Gastrocnemius medialis (tissue), 4 donors: ENCODE data around the gene PRAC1. TPM values are rescaled to one million over a fixed set of nuclear protein-coding genes. Genes with fewer than 3 reads are reported as not detected.

ENCODE experiments used
- ATAC-seq, 2 donors: fragments of 150-250 bp; one replicate each; pipeline ENCODE4 v1.9.1; 2016
- DNase-seq, 2 donors: peaks; one replicate each; pipeline ENCODE4 v3.0.0-alpha.2; 2019
- H3K27ac ChIP-seq, 4 donors: fragments of 200-600 bp; sonication (generic); 1 replicate in 1 of 4; 2 replicates in 3 of 4; pipeline ENCODE4 v1.5.1; 2016 to 2018; ENCODE audit warnings: mild to moderate bottlenecking in 2 of 4, moderate library complexity in 1 of 4
- H3K27me3 ChIP-seq, 3 donors: fragments of 200-600 bp; sonication (generic) in 2 of 3; 1 replicate in 1 of 3; 2 replicates in 2 of 3; pipeline versions ENCODE4 v1.5.1 to v1.6.0; 2016 to 2019; ENCODE audit warnings: mild to moderate bottlenecking in 1 of 3, moderate library complexity in 1 of 3
- H3K36me3 ChIP-seq, 2 donors: fragments of 200-600 bp; sonication (generic) in 1 of 2; one replicate each; pipeline ENCODE4 v1.5.1; 2017 to 2018
- H3K4me1 ChIP-seq, 2 donors: fragments of 200-600 bp; sonication (generic) in 1 of 2; one replicate each; pipeline ENCODE4 v1.5.1; 2016 to 2017; ENCODE audit warnings: mild to moderate bottlenecking in 2 of 2
- H3K4me3 ChIP-seq, 4 donors: fragments of 200-600 bp; sonication (generic) in 3 of 4; 1 replicate in 1 of 4; 2 replicates in 3 of 4; pipeline ENCODE4 v1.5.1; 2016 to 2019; ENCODE audit warnings: mild to moderate bottlenecking in 2 of 4
- H3K9me3 ChIP-seq, 3 donors: fragments of 200-600 bp; sonication (generic) in 2 of 3; 1 replicate in 1 of 3; 2 replicates in 2 of 3; pipeline ENCODE4 v1.5.1; 2016 to 2019
- POLR2A ChIP-seq, 2 donors: fragments of 450-650 bp; IDR thresholded peaks; one replicate each; pipeline ENCODE4 v1.6.1; 2017; ENCODE audit warnings: antibody characterized with exemption in 2 of 2, mild to moderate bottlenecking in 2 of 2, moderate library complexity in 2 of 2
- in situ Hi-C, 4 donors: fragments of 200-750 bp; cut with MboI; loops; one replicate each; pipeline versions ENCODE4 v1.15.0 to v1.8.0; 2017; ENCODE audit warnings: low sequenced_read_pairs in 4 of 4
- intact Hi-C: fragments of 100-400 bp; cut with DNase I; formaldehyde crosslinking; loops from one replicate; pipeline ENCODE4 v1.15.1; 2023; ENCODE audit warnings: low total_unique reads
- total RNA-seq, 4 donors: library from RNA; depleted of rRNA; stranded (reverse); fragments of >200 nt; gene quantifications; one replicate each; pipeline versions ENCODE4 v1.1.0 to v1.2.3, GENCODE V29; 2016
- TF ChIP-seq, protein P1 (sequence below), 5 experiments: fragments of 450-650 bp in 3 of 5; fragments of 200-600 bp in 2 of 5; sonication (generic) in 2 of 5; IDR thresholded peaks in 4 of 5; conservative IDR thresholded peaks in 1 of 5; 1 replicate in 4 of 5; 2 replicates in 1 of 5; pipeline ENCODE4 v1.5.1; 2016 to 2019; ENCODE audit warnings: antibody characterized with exemption in 5 of 5, mild to moderate bottlenecking in 3 of 5, moderate library complexity in 3 of 5

PRAC1 gene
- total RNA-seq, 4 donors from 2014 or later: not detected

DNA sequence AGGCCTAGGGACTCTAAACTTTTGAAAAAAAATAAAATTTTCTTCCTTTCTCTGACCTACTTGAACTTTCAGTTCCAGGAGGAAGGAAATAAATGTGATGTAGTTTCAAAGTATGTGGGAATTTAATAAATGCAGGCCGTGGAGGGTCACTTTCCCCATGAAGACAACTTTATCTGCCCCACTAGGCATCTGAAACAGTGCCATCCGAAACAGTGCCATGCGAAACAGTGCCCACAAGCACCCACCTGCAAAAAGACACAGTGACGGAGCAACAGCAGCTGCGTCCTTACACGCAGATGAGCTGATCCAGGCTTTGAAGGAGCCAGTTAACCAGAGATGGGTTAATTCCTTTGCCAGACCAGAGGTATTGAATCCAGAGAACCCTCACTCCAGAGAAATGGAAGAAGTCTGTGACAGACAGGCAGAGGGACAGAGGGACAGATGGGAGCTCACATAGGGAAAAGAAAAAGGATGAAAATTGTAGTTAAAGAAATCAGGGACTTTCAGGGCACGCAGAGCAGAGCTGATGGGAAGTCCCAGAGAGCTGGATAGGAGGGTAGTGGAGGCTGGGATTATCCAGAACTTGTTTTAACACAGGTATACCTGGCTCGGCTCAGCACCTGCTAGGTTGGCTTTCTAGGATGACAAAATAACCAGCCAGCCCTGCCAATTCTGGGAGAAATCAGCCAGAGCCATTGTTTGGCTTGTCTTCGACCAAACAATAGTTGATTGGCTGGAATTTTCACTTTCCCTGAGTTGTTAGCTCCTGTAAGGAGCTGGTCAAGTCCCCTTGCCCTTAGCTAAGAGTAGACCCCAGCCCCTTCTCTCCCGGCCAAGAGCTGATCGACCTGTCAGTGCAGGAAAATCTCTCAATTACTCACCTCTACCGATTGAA is 23.3 kb upstream of the PRAC1 start:
- H3K4me1 ChIP-seq: no peaks in the 10 kb centered on the region
- H3K27me3 ChIP-seq: peaks cover 97 to 100% (median 99%) of the 10 kb centered on the region in 3 donors
- no peak overlapping the region for H3K27ac ChIP-seq
- intact Hi-C loops (no loop called here), in situ Hi-C loops (loop anchor here in 2 of 4 donors (25.0 kb wide), 3 partner anchors 108 to 267 kb away; partner anchors contain the start of genes HOXB9 (in 1 of the 2) and IGF2BP1 (in 1 of the 2))
- no peak for DNase-seq
- H3K36me3 ChIP-seq: no peaks in the 10 kb centered on the region
- no peak for TF ChIP-seq POLR2A (IDR thresholded peaks at IDR 0.05)
- TF ChIP-seq, protein P1, sequence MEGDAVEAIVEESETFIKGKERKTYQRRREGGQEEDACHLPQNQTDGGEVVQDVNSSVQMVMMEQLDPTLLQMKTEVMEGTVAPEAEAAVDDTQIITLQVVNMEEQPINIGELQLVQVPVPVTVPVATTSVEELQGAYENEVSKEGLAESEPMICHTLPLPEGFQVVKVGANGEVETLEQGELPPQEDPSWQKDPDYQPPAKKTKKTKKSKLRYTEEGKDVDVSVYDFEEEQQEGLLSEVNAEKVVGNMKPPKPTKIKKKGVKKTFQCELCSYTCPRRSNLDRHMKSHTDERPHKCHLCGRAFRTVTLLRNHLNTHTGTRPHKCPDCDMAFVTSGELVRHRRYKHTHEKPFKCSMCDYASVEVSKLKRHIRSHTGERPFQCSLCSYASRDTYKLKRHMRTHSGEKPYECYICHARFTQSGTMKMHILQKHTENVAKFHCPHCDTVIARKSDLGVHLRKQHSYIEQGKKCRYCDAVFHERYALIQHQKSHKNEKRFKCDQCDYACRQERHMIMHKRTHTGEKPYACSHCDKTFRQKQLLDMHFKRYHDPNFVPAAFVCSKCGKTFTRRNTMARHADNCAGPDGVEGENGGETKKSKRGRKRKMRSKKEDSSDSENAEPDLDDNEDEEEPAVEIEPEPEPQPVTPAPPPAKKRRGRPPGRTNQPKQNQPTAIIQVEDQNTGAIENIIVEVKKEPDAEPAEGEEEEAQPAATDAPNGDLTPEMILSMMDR (IDR thresholded peaks at IDR 0.05 in 4 of 5, conservative IDR thresholded peaks at IDR 0.05 in 1 of 5): no peak
- H3K9me3 ChIP-seq: no peaks in the 10 kb centered on the region
- no peak for ATAC-seq
- no peak overlapping the region for H3K4me3 ChIP-seq

GRCh38 chr17:48740537-48740936 is 18.2 kb upstream of the PRAC1 start:
- intact Hi-C loops (no loop called here), in situ Hi-C loops (loop anchor here in 2 of 4 donors (25.0 kb wide), 3 partner anchors 103 to 272 kb away; partner anchors contain the start of genes HOXB9 (in 1 of the 2) and IGF2BP1 (in 1 of the 2))
- Histone ChIP-seq H3K27ac (no peak overlapping the region), H3K36me3 (no peaks in the 10 kb centered on the region), H3K27me3 (peaks cover 95 to 98% (median 97%) of the 10 kb centered on the region in 3 donors), H3K9me3 (no peaks in the 10 kb centered on the region), H3K4me1 (no peaks in the 10 kb centered on the region), H3K4me3 (no peak overlapping the region)
- no peak for DNase-seq
- TF ChIP-seq, protein P1 (IDR thresholded peaks at IDR 0.05 in 4 of 5, conservative IDR thresholded peaks at IDR 0.05 in 1 of 5): no peak
- ATAC-seq: no peak

GRCh38 chr17:48738803-48739526 is 16.6 kb upstream of the PRAC1 start:
- TF ChIP-seq, protein P1 (IDR thresholded peaks at IDR 0.05 in 4 of 5, conservative IDR thresholded peaks at IDR 0.05 in 1 of 5): no peak
- TF ChIP-seq POLR2A (IDR thresholded peaks at IDR 0.05): no peak
- Histone ChIP-seq H3K27ac (no peak overlapping the region), H3K9me3 (no peaks in the 10 kb centered on the region), H3K36me3 (no peaks in the 10 kb centered on the region), H3K27me3 (peaks cover 96 to 98% (median 97%) of the 10 kb centered on the region in 3 donors), H3K4me3 (no peak overlapping the region), H3K4me1 (no peaks in the 10 kb centered on the region)
- DNase-seq (no peak), ATAC-seq (no peak)
- in situ Hi-C loops (loop anchor here in 2 of 4 donors (25.0 kb wide), 3 partner anchors 102 to 273 kb away; partner anchors contain the start of genes HOXB9 (in 1 of the 2) and IGF2BP1 (in 1 of the 2)), intact Hi-C loops (no loop called here)

- ATAC-seq: no peak
- intact Hi-C loops: no loop called here
- in situ Hi-C loops: loop anchor here in 2 of 4 donors (25.0 kb wide), 3 partner anchors 101 to 274 kb away; partner anchors contain the start of genes HOXB9 (in 1 of the 2) and IGF2BP1 (in 1 of the 2)
Measured at GRCh38 chr17:48738424-48738802, 16.1 kb upstream of the PRAC1 start.

More at GRCh38 chr17:48738424-48738802, 16.1 kb upstream of the PRAC1 start:
- TF ChIP-seq POLR2A (IDR thresholded peaks at IDR 0.05): no peak
- TF ChIP-seq, protein P1 (IDR thresholded peaks at IDR 0.05 in 4 of 5, conservative IDR thresholded peaks at IDR 0.05 in 1 of 5): no peak
- Histone ChIP-seq H3K4me3 (no peak overlapping the region), H3K27ac (no peak overlapping the region), H3K27me3 (peaks cover 96 to 98% (median 97%) of the 10 kb centered on the region in 3 donors), H3K9me3 (no peaks in the 10 kb centered on the region), H3K36me3 (no peaks in the 10 kb centered on the region), H3K4me1 (no peaks in the 10 kb centered on the region)
- DNase-seq: no peak
